ENCODE data around the gene PM20D1.

- TF ChIP-seq POLR2A (IDR thresholded peaks at IDR 0.05; ENCODE audit: low read length), result no peak
- no peak for TF ChIP-seq GATA1 (IDR thresholded peaks at IDR 0.05; ENCODE audit: low read depth, low read length)
Measured at GRCh38 chr1:205842229-205842628, 7.7 kb downstream of the PM20D1 start.

Data from erythroblast (primary cell).